Activated CD8-positive, alpha-beta memory T cell treated with anti-CD3 and anti-CD28 coated beads for 48 hours (primary cell): ENCODE measurements around the gene METTL15.
"Not testable (repeated sequence)": the region's sequence is repeated elsewhere in the genome, so short reads cannot be mapped to it uniquely, and the experiment has no call there.

Source experiments
- DNase-seq, 3 experiments: peaks; one replicate each; pipeline ENCODE4 v3.0.0-alpha.2; 2020; ENCODE audit warnings: low read depth in 2 of 3, low spot score in 2 of 3

Gene METTL15

GRCh38 chr11:28195449-28195848, 87.3 kb downstream of the METTL15 start:
- DNase-seq, result no peak

- DNase-seq, result no peak
These were observed 101.7 kb downstream of the METTL15 start for GRCh38 chr11:28209906-28210305.

GRCh38 chr11:28222063-28222462, 113.9 kb downstream of the METTL15 start:
- not testable (repeated sequence) for DNase-seq

- no peak for DNase-seq
These were observed 115.4 kb downstream of the METTL15 start for GRCh38 chr11:28223577-28223976.

- DNase-seq, result no peak
These were observed 115.8 kb downstream of the METTL15 start for GRCh38 chr11:28223994-28224393.

- DNase-seq, result no peak
These were observed 119.3 kb downstream of the METTL15 start for GRCh38 chr11:28227460-28227859.

GRCh38 chr11:28228196-28228895, 120.2 kb downstream of the METTL15 start:
- DNase-seq, result no peak

- DNase-seq, result no peak
These were observed 123.3 kb downstream of the METTL15 start for GRCh38 chr11:28231475-28231874.

- no peak for DNase-seq
These were observed 124.5 kb downstream of the METTL15 start for GRCh38 chr11:28232649-28233048.

GRCh38 chr11:28241760-28242159, 133.6 kb downstream of the METTL15 start:
- DNase-seq, result no peak

- no peak for DNase-seq
These were observed 134.4 kb downstream of the METTL15 start for GRCh38 chr11:28242596-28242995.

GRCh38 chr11:28243061-28243460, 134.9 kb downstream of the METTL15 start:
- no peak for DNase-seq

GRCh38 chr11:28243581-28243980, 135.4 kb downstream of the METTL15 start:
- no peak for DNase-seq

- no peak for DNase-seq
These were observed 136.9 kb downstream of the METTL15 start for GRCh38 chr11:28245131-28245530.

- DNase-seq, result no peak
These were observed 142.0 kb downstream of the METTL15 start for GRCh38 chr11:28250192-28250591.

- no peak for DNase-seq
These were observed 143.1 kb downstream of the METTL15 start for GRCh38 chr11:28251257-28251656.

GRCh38 chr11:28257761-28258160, 149.6 kb downstream of the METTL15 start:
- no peak for DNase-seq

GRCh38 chr11:28259177-28259843, 151.1 kb downstream of the METTL15 start:
- DNase-seq, result no peak

- no peak for DNase-seq
These were observed 160.7 kb downstream of the METTL15 start for GRCh38 chr11:28268925-28269324.

GRCh38 chr11:28269586-28269985, 161.4 kb downstream of the METTL15 start:
- no peak for DNase-seq

- not testable (repeated sequence) for DNase-seq
These were observed 164.1 kb downstream of the METTL15 start for GRCh38 chr11:28272247-28272646.

GRCh38 chr11:28274216-28274615, 166.0 kb downstream of the METTL15 start:
- no peak for DNase-seq

- no peak for DNase-seq
These were observed 176.0 kb downstream of the METTL15 start for GRCh38 chr11:28284196-28284595.
